H9 (cell line): ENCODE results near the gene RIBC1. TPM values are rescaled to one million over a fixed set of nuclear protein-coding genes. Genes with fewer than 3 reads are reported as not detected.
A peak's percentile ranks its signal among the peaks of the same experiment; 100 is the strongest.

Experiments
- DNase-seq: peaks from one replicate; pipeline ENCODE4 v3.0.0-alpha.2; 2017
- H2AFZ ChIP-seq: one replicate; pipeline ENCODE4 v1.6.1; 2013; ENCODE audit warnings: mild to moderate bottlenecking, low read length, control low read depth, moderate library complexity
- H2AK5ac ChIP-seq: 2 replicates; pipeline ENCODE4 v1.6.1; 2013; ENCODE audit warnings: low read length, control low read depth, mixed read lengths; ENCODE audit not compliant: insufficient read length
- H2BK120ac ChIP-seq: one replicate; pipeline ENCODE4 v1.6.1; 2013; ENCODE audit warnings: low read depth, mild to moderate bottlenecking, low read length, control low read depth, inconsistent platforms; ENCODE audit not compliant: poor library complexity, severe bottlenecking
- H2BK12ac ChIP-seq: 2 replicates; pipeline ENCODE4 v1.6.1; 2013; ENCODE audit warnings: low read length, control low read depth, mixed read lengths, low read depth; ENCODE audit not compliant: insufficient read length
- H2BK15ac ChIP-seq: 2 replicates; pipeline ENCODE4 v1.6.1; 2013; ENCODE audit warnings: low read depth, low read length, control low read depth
- H2BK20ac ChIP-seq: one replicate; pipeline ENCODE4 v1.6.1; 2013; ENCODE audit warnings: low read depth, mild to moderate bottlenecking, low read length, control low read depth, inconsistent platforms; ENCODE audit not compliant: poor library complexity, severe bottlenecking
- H2BK5ac ChIP-seq: 2 replicates; pipeline ENCODE4 v1.6.1; 2013; ENCODE audit warnings: low read length, control low read depth, mixed read lengths; ENCODE audit not compliant: insufficient read length
- H3K14ac ChIP-seq: 2 replicates; pipeline ENCODE4 v1.6.1; 2013; ENCODE audit warnings: low read length, control low read depth; ENCODE audit not compliant: insufficient read depth
- H3K18ac ChIP-seq: 2 replicates; pipeline ENCODE4 v1.6.1; 2013; ENCODE audit warnings: low read depth, mild to moderate bottlenecking, mixed read lengths, low read length, control low read depth; ENCODE audit not compliant: insufficient read length
- H3K23ac ChIP-seq: 2 replicates; pipeline ENCODE4 v1.6.1; 2013; ENCODE audit warnings: low read length, control low read depth, mixed read lengths, low read depth; ENCODE audit not compliant: insufficient read length
- H3K23me2 ChIP-seq: 2 replicates; pipeline ENCODE4 v1.6.1; 2013; ENCODE audit warnings: low read depth, mild to moderate bottlenecking, mixed read lengths, low read length, control low read depth; ENCODE audit not compliant: insufficient read length, poor library complexity, severe bottlenecking
- H3K27ac ChIP-seq: 2 replicates; pipeline ENCODE4 v1.5.1; 2013; ENCODE audit warnings: low read length, control low read depth, mixed read lengths, low read depth; ENCODE audit not compliant: insufficient read length
- H3K27me3 ChIP-seq: 2 replicates; pipeline ENCODE4 v1.6.1; 2013; ENCODE audit warnings: low read length, control low read depth, inconsistent platforms; ENCODE audit not compliant: insufficient read depth
- H3K4ac ChIP-seq: 2 replicates; pipeline ENCODE4 v1.6.1; 2013; ENCODE audit warnings: low read depth, mild to moderate bottlenecking, control low read depth, inconsistent platforms, low read length, moderate library complexity
- H3K4me1 ChIP-seq: 2 replicates; pipeline ENCODE4 v1.6.1; 2013; ENCODE audit warnings: low read length, control low read depth, inconsistent platforms; ENCODE audit not compliant: insufficient read depth
- H3K4me2 ChIP-seq: 2 replicates; pipeline ENCODE4 v1.6.1; 2013; ENCODE audit warnings: low read length, control low read depth, mixed read lengths; ENCODE audit not compliant: insufficient read length, insufficient read depth
- H3K56ac ChIP-seq: 2 replicates; pipeline ENCODE4 v1.6.1; 2013; ENCODE audit warnings: low read depth, mild to moderate bottlenecking, mixed read lengths, low read length, control low read depth; ENCODE audit not compliant: insufficient read length
- H3K79me1 ChIP-seq: 2 replicates; pipeline ENCODE4 v1.6.1; 2013; ENCODE audit warnings: low read depth, mild to moderate bottlenecking, moderate library complexity, low read length, control low read depth, inconsistent platforms; ENCODE audit not compliant: insufficient read depth, poor library complexity, severe bottlenecking
- H3K79me2 ChIP-seq: 2 replicates; pipeline ENCODE4 v1.6.1; 2013; ENCODE audit warnings: low read length, control low read depth, inconsistent platforms; ENCODE audit not compliant: insufficient read depth
- H3K9ac ChIP-seq: 2 replicates; pipeline ENCODE4 v1.6.1; 2013; ENCODE audit warnings: low read length, control low read depth, mixed read lengths; ENCODE audit not compliant: insufficient read length; ENCODE audit errors: extremely low read depth
- H3K9me3 ChIP-seq: one replicate; pipeline ENCODE4 v1.6.1; 2013; ENCODE audit warnings: low read depth, low read length, inconsistent platforms; ENCODE audit not compliant: control insufficient read depth
- H3T11ph ChIP-seq: one replicate; pipeline ENCODE4 v1.6.1; 2013; ENCODE audit warnings: mild to moderate bottlenecking, low read length, control low read depth, inconsistent platforms
- H4K20me1 ChIP-seq: one replicate; pipeline ENCODE4 v1.6.1; 2013; ENCODE audit not compliant: control insufficient read depth, insufficient read length, insufficient read depth
- H4K5ac ChIP-seq: 2 replicates; pipeline ENCODE4 v1.6.1; 2013; ENCODE audit warnings: low read depth, mild to moderate bottlenecking, mixed read lengths, low read length, control low read depth; ENCODE audit not compliant: insufficient read length
- H4K8ac ChIP-seq: replicated peaks from 2 replicates; pipeline ENCODE4 v1.6.1; 2013; ENCODE audit warnings: low read length, control low read depth, mixed read lengths, low read depth; ENCODE audit not compliant: insufficient read length
- H4K91ac ChIP-seq: 2 replicates; pipeline ENCODE4 v1.6.1; 2013; ENCODE audit warnings: low read depth, mild to moderate bottlenecking, moderate library complexity, mixed read lengths, low read length, control low read depth; ENCODE audit not compliant: insufficient read length
- H3K27ac Mint-ChIP-seq, 3 experiments: 2 replicates in 2 of 3; 3 replicates in 1 of 3; pipeline ENCODE4 v1.8.0; 2020 to 2021; ENCODE audit warnings: mixed read lengths in 3 of 3, mild to moderate bottlenecking in 1 of 3, moderate library complexity in 1 of 3
- H3K27me3 Mint-ChIP-seq: 2 replicates; pipeline ENCODE4 v1.8.0; 2021; ENCODE audit warnings: low read depth, mild to moderate bottlenecking, moderate library complexity, mixed read lengths
- H3K36me3 Mint-ChIP-seq, 3 experiments: 2 replicates in 2 of 3; 3 replicates in 1 of 3; pipeline ENCODE4 v1.8.0; 2020 to 2021; ENCODE audit warnings: low read depth in 3 of 3, mixed read lengths in 3 of 3; ENCODE audit not compliant: insufficient read depth in 1 of 3
- H3K4me1 Mint-ChIP-seq, 2 experiments: 2 replicates each; pipeline ENCODE4 v1.8.0; 2020; ENCODE audit warnings: mixed read lengths in 2 of 2
- H3K4me3 Mint-ChIP-seq, 2 experiments: 2 replicates in 1 of 2; 3 replicates in 1 of 2; pipeline ENCODE4 v1.8.0; 2020 to 2021; ENCODE audit warnings: mild to moderate bottlenecking in 2 of 2, mixed read lengths in 2 of 2, moderate library complexity in 1 of 2
- H3K9me3 Mint-ChIP-seq, 2 experiments: 2 replicates in 1 of 2; 3 replicates in 1 of 2; pipeline ENCODE4 v1.8.0; 2020; ENCODE audit warnings: mild to moderate bottlenecking in 2 of 2, mixed read lengths in 2 of 2, moderate library complexity in 1 of 2
- WGBS: extraction: QIAGEN DNeasy Blood & Tissue Kit; methylation state at CpG from one replicate; pipeline ENCODE4 v1.1.7; 2013; ENCODE audit warnings: missing lambda C conversion rate, low lambda C conversion rate, mixed read lengths; ENCODE audit not compliant: insufficient read length; ENCODE audit errors: extremely low coverage; 5-methylcytosine and 5-hydroxymethylcytosine counted together
- total RNA-seq: library from RNA; stranded (reverse); gene quantifications from 2 replicates; pipeline ENCODE4 v1.2.1, GENCODE V29; 2021
- TF ChIP-seq, protein P1 (sequence below): fragments of 200-600 bp; sonication (generic); conservative IDR thresholded peaks from 3 replicates; pipeline ENCODE4 v1.8.0; 2021; ENCODE audit warnings: antibody characterized with exemption, mild to moderate bottlenecking

RIBC1 gene
- total RNA-seq, 1 experiment from 2014 or later: 1.2 TPM

- H3K79me1 ChIP-seq: no peaks in the 10 kb centered on the region
- H4K20me1 ChIP-seq: no peaks in the 10 kb centered on the region
- H3K4me1 ChIP-seq: no peaks in the 10 kb centered on the region
- H3K23me2 ChIP-seq: no peaks in the 10 kb centered on the region
- no peak overlapping the region for H2BK20ac ChIP-seq
- H3K23ac ChIP-seq: no peak overlapping the region
- H3K18ac ChIP-seq: no peak overlapping the region
- TF ChIP-seq, protein P1, sequence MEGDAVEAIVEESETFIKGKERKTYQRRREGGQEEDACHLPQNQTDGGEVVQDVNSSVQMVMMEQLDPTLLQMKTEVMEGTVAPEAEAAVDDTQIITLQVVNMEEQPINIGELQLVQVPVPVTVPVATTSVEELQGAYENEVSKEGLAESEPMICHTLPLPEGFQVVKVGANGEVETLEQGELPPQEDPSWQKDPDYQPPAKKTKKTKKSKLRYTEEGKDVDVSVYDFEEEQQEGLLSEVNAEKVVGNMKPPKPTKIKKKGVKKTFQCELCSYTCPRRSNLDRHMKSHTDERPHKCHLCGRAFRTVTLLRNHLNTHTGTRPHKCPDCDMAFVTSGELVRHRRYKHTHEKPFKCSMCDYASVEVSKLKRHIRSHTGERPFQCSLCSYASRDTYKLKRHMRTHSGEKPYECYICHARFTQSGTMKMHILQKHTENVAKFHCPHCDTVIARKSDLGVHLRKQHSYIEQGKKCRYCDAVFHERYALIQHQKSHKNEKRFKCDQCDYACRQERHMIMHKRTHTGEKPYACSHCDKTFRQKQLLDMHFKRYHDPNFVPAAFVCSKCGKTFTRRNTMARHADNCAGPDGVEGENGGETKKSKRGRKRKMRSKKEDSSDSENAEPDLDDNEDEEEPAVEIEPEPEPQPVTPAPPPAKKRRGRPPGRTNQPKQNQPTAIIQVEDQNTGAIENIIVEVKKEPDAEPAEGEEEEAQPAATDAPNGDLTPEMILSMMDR: no peak
- peaks cover 46% of the 10 kb centered on the region for H3K9me3 ChIP-seq
- H2BK15ac ChIP-seq: no peak overlapping the region
- H3K79me2 ChIP-seq: no peaks in the 10 kb centered on the region
- WGBS: no CpG with 5 or more reads among the region's 1 CpG
- H3K9ac ChIP-seq: no peak overlapping the region
- Mint-ChIP-seq H3K4me3 (peak overlapping the region in 1 of 2 experiments; percentile 75; a peak in 2 of 5 replicates), H3K9me3 (peaks cover 66 to 75% of the 10 kb centered on the region in 2 experiments), H3K36me3 (no peaks in the 10 kb centered on the region; a peak in 2 of 7 replicates), H3K27me3 (peaks cover 12% of the 10 kb centered on the region), H3K27ac (no peak overlapping the region), H3K4me1 (peaks cover 2 to 6% of the 10 kb centered on the region in 2 experiments; a peak in 3 of 4 replicates)
- H3K4me2 ChIP-seq: peak overlapping the region; percentile 46
- H3K27ac ChIP-seq: no peak overlapping the region
- no peak overlapping the region for H2BK12ac ChIP-seq
- no peak for DNase-seq
- H2BK5ac ChIP-seq: no peak overlapping the region
- H3K27me3 ChIP-seq: no peaks in the 10 kb centered on the region
- H3K56ac ChIP-seq: no peak overlapping the region
- H2BK120ac ChIP-seq: no peak overlapping the region
- no peak overlapping the region for H4K91ac ChIP-seq
- H3T11ph ChIP-seq: no peak overlapping the region
- no peak overlapping the region for H2AK5ac ChIP-seq
- H3K14ac ChIP-seq: no peak overlapping the region
- no peak overlapping the region for H4K8ac ChIP-seq
- H2AFZ ChIP-seq: no peak overlapping the region
- H3K4ac ChIP-seq: no peak overlapping the region
- no peak overlapping the region for H4K5ac ChIP-seq
Observed at GRCh38 chrX:53442322-53442631, 19.6 kb downstream of the RIBC1 start.
